ENCODE data around the gene ITSN1. TPM values are rescaled to one million over a fixed set of nuclear protein-coding genes. Genes with fewer than 3 reads are reported as not detected.

ITSN1 gene
- total RNA-seq, 1 experiment from 2014 or later, result 88.5 TPM

GRCh38 chr21:33843216-33843615 is 200.9 kb downstream of the ITSN1 start:
- peaks cover 26% of the 10 kb centered on the region for H3K4me1 Mint-ChIP-seq (ENCODE audit: low read depth, unreplicated experiment)
- no TSS peak for BruUV-seq (replicated peaks)
- DNase-seq, result no peak
- H3K27me3 ChIP-seq (replicated peaks; ENCODE audit: control insufficient read depth, insufficient read depth, low read length), result no peaks in the 10 kb centered on the region
- TF ChIP-seq CTCF (IDR thresholded peaks at IDR 0.05; ENCODE audit: insufficient read depth in 1 of 2, low read depth in 1 of 2, low read length in 1 of 2, severe bottlenecking in 1 of 2, unreplicated experiment in 1 of 2), result no peak
- H3K9me3 Mint-ChIP-seq (ENCODE audit: unreplicated experiment), result no peaks in the 10 kb centered on the region
- peaks cover 37% of the 10 kb centered on the region for H3K36me3 Mint-ChIP-seq (ENCODE audit: insufficient read depth, unreplicated experiment)
- no peaks in the 10 kb centered on the region for H3K27me3 Mint-ChIP-seq (ENCODE audit: insufficient read depth, unreplicated experiment)
- H3K9me3 ChIP-seq, result no peaks in the 10 kb centered on the region
- H3K4me3 Mint-ChIP-seq (ENCODE audit: unreplicated experiment), result no peak overlapping the region
- H3K4me3 ChIP-seq (ENCODE audit: low read depth, low read length), result no peak overlapping the region
- intact Hi-C loops (cut with micrococcal nuclease; ENCODE audit: unreplicated experiment), result no loop called here
- ChIA-PET POLR2A (no interaction called here), CTCF (no interaction called here)
- peaks cover 12% of the 10 kb centered on the region for H3K4me1 ChIP-seq
- no peaks in the 10 kb centered on the region for H3K36me3 ChIP-seq (ENCODE audit: control insufficient read depth, insufficient read depth, low read length)
- no peak overlapping the region for H3K27ac Mint-ChIP-seq (ENCODE audit: unreplicated experiment)

GRCh38 chr21:33844104-33844889 is 202.0 kb downstream of the ITSN1 start:
- Mint-ChIP-seq H3K27me3 (ENCODE audit: insufficient read depth, unreplicated experiment) (no peaks in the 10 kb centered on the region), H3K9me3 (ENCODE audit: unreplicated experiment) (no peaks in the 10 kb centered on the region), H3K36me3 (ENCODE audit: insufficient read depth, unreplicated experiment) (peaks cover 32% of the 10 kb centered on the region), H3K27ac (ENCODE audit: unreplicated experiment) (peak overlapping the region; percentile 66), H3K4me3 (ENCODE audit: unreplicated experiment) (no peak overlapping the region), H3K4me1 (ENCODE audit: low read depth, unreplicated experiment) (peaks cover 33% of the 10 kb centered on the region)
- peaks cover 17% of the 10 kb centered on the region for H3K4me1 ChIP-seq
- TF ChIP-seq CTCF (IDR thresholded peaks at IDR 0.05; ENCODE audit: insufficient read depth in 1 of 2, low read depth in 1 of 2, low read length in 1 of 2, severe bottlenecking in 1 of 2, unreplicated experiment in 1 of 2), result no peak
- no peak for DNase-seq
- ChIA-PET POLR2A (no interaction called here), CTCF (interaction anchor here (0.6 kb wide), 1 partner anchor 140 kb away, joined by 4 read pairs; no protein-coding TSS in a partner anchor)
- no peaks in the 10 kb centered on the region for H3K36me3 ChIP-seq (ENCODE audit: control insufficient read depth, insufficient read depth, low read length)
- no peak overlapping the region for H3K4me3 ChIP-seq (ENCODE audit: low read depth, low read length)
- H3K9me3 ChIP-seq, result no peaks in the 10 kb centered on the region
- BruUV-seq (replicated peaks), result no TSS peak
- H3K27me3 ChIP-seq (replicated peaks; ENCODE audit: control insufficient read depth, insufficient read depth, low read length), result no peaks in the 10 kb centered on the region
- intact Hi-C loops (cut with micrococcal nuclease; ENCODE audit: unreplicated experiment), result no loop called here

GRCh38 chr21:33844890-33845205 is 202.5 kb downstream of the ITSN1 start:
- no peaks in the 10 kb centered on the region for H3K36me3 ChIP-seq (ENCODE audit: control insufficient read depth, insufficient read depth, low read length)
- peaks cover 17% of the 10 kb centered on the region for H3K4me1 ChIP-seq
- Mint-ChIP-seq H3K27ac (ENCODE audit: unreplicated experiment) (peak overlapping the region; percentile 66), H3K36me3 (ENCODE audit: insufficient read depth, unreplicated experiment) (peaks cover 27% of the 10 kb centered on the region), H3K9me3 (ENCODE audit: unreplicated experiment) (no peaks in the 10 kb centered on the region), H3K27me3 (ENCODE audit: insufficient read depth, unreplicated experiment) (no peaks in the 10 kb centered on the region), H3K4me1 (ENCODE audit: low read depth, unreplicated experiment) (peaks cover 33% of the 10 kb centered on the region), H3K4me3 (ENCODE audit: unreplicated experiment) (no peak overlapping the region)
- DNase-seq, result no peak
- no peak for TF ChIP-seq CTCF (IDR thresholded peaks at IDR 0.05; ENCODE audit: insufficient read depth in 1 of 2, low read depth in 1 of 2, low read length in 1 of 2, severe bottlenecking in 1 of 2, unreplicated experiment in 1 of 2)
- BruUV-seq (replicated peaks), result no TSS peak
- H3K4me3 ChIP-seq (ENCODE audit: low read depth, low read length), result no peak overlapping the region
- intact Hi-C loops (cut with micrococcal nuclease; ENCODE audit: unreplicated experiment), result no loop called here
- H3K27me3 ChIP-seq (replicated peaks; ENCODE audit: control insufficient read depth, insufficient read depth, low read length), result no peaks in the 10 kb centered on the region
- ChIA-PET POLR2A (no interaction called here), CTCF (no interaction called here)
- H3K9me3 ChIP-seq, result no peaks in the 10 kb centered on the region

All from Caco-2 (cell line).